ENCODE data around the gene DDX5. TPM values are rescaled to one million over a fixed set of nuclear protein-coding genes. Genes with fewer than 3 reads are reported as not detected.

DDX5 gene
- total RNA-seq, 1 experiment from 2014 or later: 832 TPM

GRCh38 chr17:64491034-64491860, 14.8 kb downstream of the DDX5 start:
- ChIA-PET POLR2A (interaction anchor here (1.5 to 4.2 kb wide), 3 partner anchors 11 to 71 kb away, joined by 5 to 48 read pairs (median 6); partner anchors contain the start of genes CEP95 and DDX5), CTCF (interaction anchor here (0.6 to 4.0 kb wide), 12 partner anchors 9 to 195 kb away, joined by 3 to 49 read pairs (median 3); partner anchors contain the start of gene CEP95)
- DNase-seq (ENCODE audit: unreplicated experiment): peak; percentile 63
- BruUV-seq (replicated peaks): no TSS peak
- intact Hi-C loops (cut with micrococcal nuclease): loop anchor here (1.0 kb wide), 1 partner anchor 71 kb away; no protein-coding TSS in a partner anchor
- Mint-ChIP-seq H3K9me3 (ENCODE audit: unreplicated experiment) (no peaks in the 10 kb centered on the region), H3K27me3 (ENCODE audit: insufficient read depth, unreplicated experiment) (no peaks in the 10 kb centered on the region), H3K4me3 (ENCODE audit: unreplicated experiment) (no peak overlapping the region), H3K36me3 (ENCODE audit: insufficient read depth, unreplicated experiment) (peaks cover 76% of the 10 kb centered on the region), H3K27ac (ENCODE audit: low read depth, unreplicated experiment) (no peak overlapping the region), H3K4me1 (ENCODE audit: insufficient read depth, unreplicated experiment) (peaks cover 13% of the 10 kb centered on the region)
- TF ChIP-seq CTCF (IDR thresholded peaks at IDR 0.05; ENCODE audit: unreplicated experiment): peak; percentile 40

DNA sequence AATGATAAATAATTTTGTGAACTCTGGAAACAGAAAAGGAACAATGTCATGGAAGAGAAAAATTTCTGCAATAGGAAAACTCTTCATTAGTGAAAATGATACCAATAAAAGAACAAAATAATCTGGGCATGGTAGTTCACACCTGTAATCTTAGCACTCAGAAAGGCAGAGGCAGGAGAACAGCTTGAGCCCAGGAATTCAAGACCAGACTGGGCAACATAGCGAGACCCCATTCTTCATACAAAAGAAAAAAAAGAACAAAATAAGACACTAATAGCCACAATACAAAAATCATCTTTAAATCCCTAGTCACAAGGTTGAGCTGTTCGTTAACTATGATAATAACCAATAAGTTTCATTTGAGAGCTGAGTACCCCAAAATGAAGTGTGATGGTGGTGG, 17.8 kb downstream of the DDX5 start:
- intact Hi-C loops (cut with micrococcal nuclease): no loop called here
- no peak for TF ChIP-seq CTCF (IDR thresholded peaks at IDR 0.05; ENCODE audit: unreplicated experiment)
- no peaks in the 10 kb centered on the region for H3K4me1 Mint-ChIP-seq (ENCODE audit: insufficient read depth, unreplicated experiment)
- BruUV-seq (replicated peaks): no TSS peak
- H3K4me3 Mint-ChIP-seq (ENCODE audit: unreplicated experiment): no peak overlapping the region
- POLR2A ChIA-PET: interaction anchor here (0.9 to 1.8 kb wide), 2 partner anchors 8 to 18 kb away, joined by 3 to 4 read pairs; partner anchors contain the start of genes CEP95 and POLG2
- no peak overlapping the region for H3K27ac Mint-ChIP-seq (ENCODE audit: low read depth, unreplicated experiment)
- peaks cover 87% of the 10 kb centered on the region for H3K36me3 Mint-ChIP-seq (ENCODE audit: insufficient read depth, unreplicated experiment)
- no peaks in the 10 kb centered on the region for H3K27me3 Mint-ChIP-seq (ENCODE audit: insufficient read depth, unreplicated experiment)
- CTCF ChIA-PET: interaction anchor here (0.7 to 1.6 kb wide), 2 partner anchors 10 to 69 kb away, joined by 3 to 7 read pairs; no protein-coding TSS in a partner anchor
- DNase-seq (ENCODE audit: unreplicated experiment): no peak
- H3K9me3 Mint-ChIP-seq (ENCODE audit: unreplicated experiment): no peaks in the 10 kb centered on the region

DNA sequence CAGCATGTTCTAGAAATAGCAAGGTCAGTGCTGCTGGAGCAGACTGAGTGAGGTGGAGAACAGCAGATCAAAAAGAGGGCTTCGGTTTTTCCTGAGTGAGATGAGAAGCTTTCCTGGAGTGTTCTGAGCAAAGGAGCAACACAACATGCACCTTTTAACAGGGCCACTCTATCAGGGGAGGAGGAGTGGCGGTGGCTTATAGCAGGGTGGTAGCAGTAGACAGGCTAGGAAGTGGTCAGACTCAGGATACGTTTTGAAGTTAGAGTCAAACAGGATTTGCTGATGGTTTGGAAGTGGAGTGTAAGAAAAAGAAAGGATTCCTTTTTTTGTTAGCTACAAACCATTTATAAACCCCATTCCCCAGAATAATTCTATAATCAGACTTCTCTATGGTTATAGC, 21.7 kb downstream of the DDX5 start:
- intact Hi-C loops (cut with micrococcal nuclease): no loop called here
- no peak for TF ChIP-seq CTCF (IDR thresholded peaks at IDR 0.05; ENCODE audit: unreplicated experiment)
- Mint-ChIP-seq H3K27me3 (ENCODE audit: insufficient read depth, unreplicated experiment) (no peaks in the 10 kb centered on the region), H3K4me1 (ENCODE audit: insufficient read depth, unreplicated experiment) (no peaks in the 10 kb centered on the region), H3K9me3 (ENCODE audit: unreplicated experiment) (no peaks in the 10 kb centered on the region), H3K4me3 (ENCODE audit: unreplicated experiment) (no peak overlapping the region), H3K27ac (ENCODE audit: low read depth, unreplicated experiment) (no peak overlapping the region), H3K36me3 (ENCODE audit: insufficient read depth, unreplicated experiment) (peaks cover 71% of the 10 kb centered on the region)
- no peak for DNase-seq (ENCODE audit: unreplicated experiment)
- BruUV-seq (replicated peaks): no TSS peak
- ChIA-PET CTCF (interaction anchor here (0.7 to 1.0 kb wide), 3 partner anchors 65 to 284 kb away, joined by 3 read pairs; no protein-coding TSS in a partner anchor), POLR2A (interaction anchor here (1.9 to 2.5 kb wide), 2 partner anchors 12 to 22 kb away, joined by 10 read pairs; partner anchors contain the start of genes CEP95, DDX5 and POLG2)

GRCh38 chr17:64480951-64481350, 25.1 kb downstream of the DDX5 start:
- ChIA-PET CTCF (interaction anchor here (0.6 to 1.8 kb wide), 4 partner anchors 9 to 47 kb away, joined by 3 to 9 read pairs (median 6); no protein-coding TSS in a partner anchor), POLR2A (interaction anchor here (0.7 to 0.8 kb wide), 2 partner anchors 8 to 25 kb away, joined by 3 read pairs; partner anchors contain the start of genes CEP95 and DDX5)
- no peak for DNase-seq (ENCODE audit: unreplicated experiment)
- no peak overlapping the region for H3K4me3 Mint-ChIP-seq (ENCODE audit: unreplicated experiment)
- no peaks in the 10 kb centered on the region for H3K4me1 Mint-ChIP-seq (ENCODE audit: insufficient read depth, unreplicated experiment)
- H3K36me3 Mint-ChIP-seq (ENCODE audit: insufficient read depth, unreplicated experiment): peaks cover 55% of the 10 kb centered on the region
- TF ChIP-seq CTCF (IDR thresholded peaks at IDR 0.05; ENCODE audit: unreplicated experiment): no peak
- H3K9me3 Mint-ChIP-seq (ENCODE audit: unreplicated experiment): no peaks in the 10 kb centered on the region
- no peak overlapping the region for H3K27ac Mint-ChIP-seq (ENCODE audit: low read depth, unreplicated experiment)
- BruUV-seq (replicated peaks): no TSS peak
- intact Hi-C loops (cut with micrococcal nuclease): no loop called here
- H3K27me3 Mint-ChIP-seq (ENCODE audit: insufficient read depth, unreplicated experiment): no peaks in the 10 kb centered on the region

Data from MCF 10A (cell line).